ENCODE results near the gene MAD1L1.
A peak's percentile ranks its signal among the peaks of the same experiment; 100 is the strongest.
"Not testable (repeated sequence)": the region's sequence is repeated elsewhere in the genome, so short reads cannot be mapped to it uniquely, and the experiment has no call there.

MAD1L1 gene

GRCh38 chr7:1934017-1934416 lies 298.7 kb downstream of the MAD1L1 start:
- no peak for DNase-seq

GRCh38 chr7:1933066-1933750 lies 299.5 kb downstream of the MAD1L1 start:
- DNase-seq = no peak

- DNase-seq = no peak
These were observed 300.8 kb downstream of the MAD1L1 start for GRCh38 chr7:1931951-1932270.

GRCh38 chr7:1931256-1931950 lies 301.3 kb downstream of the MAD1L1 start:
- DNase-seq = no peak

GRCh38 chr7:1930381-1931065 lies 302.2 kb downstream of the MAD1L1 start:
- no peak for DNase-seq

- not testable (repeated sequence) for DNase-seq
These were observed 303.3 kb downstream of the MAD1L1 start for GRCh38 chr7:1929349-1929925.

GRCh38 chr7:1928645-1929348 lies 303.9 kb downstream of the MAD1L1 start:
- DNase-seq = no peak

- DNase-seq = no peak
These were observed 304.7 kb downstream of the MAD1L1 start for GRCh38 chr7:1927937-1928644.

- no peak for DNase-seq
These were observed 305.8 kb downstream of the MAD1L1 start for GRCh38 chr7:1926908-1927306.

- DNase-seq = peak in 1 of 2 experiments; percentile 41
These were observed 306.5 kb downstream of the MAD1L1 start for GRCh38 chr7:1925973-1926907.

GRCh38 chr7:1925349-1925748 lies 307.4 kb downstream of the MAD1L1 start:
- no peak for DNase-seq

GRCh38 chr7:1924258-1924817 lies 308.4 kb downstream of the MAD1L1 start:
- no peak for DNase-seq

GRCh38 chr7:1923409-1924257 lies 309.1 kb downstream of the MAD1L1 start:
- DNase-seq = no peak

GRCh38 chr7:1922870-1923236 lies 309.9 kb downstream of the MAD1L1 start:
- no peak for DNase-seq

- peak; percentile 53 to 62 for DNase-seq
These were observed 310.5 kb downstream of the MAD1L1 start for GRCh38 chr7:1922071-1922869.

GRCh38 chr7:1920881-1921280 lies 311.9 kb downstream of the MAD1L1 start:
- DNase-seq = no peak

- peak; percentile 30 to 33 for DNase-seq
These were observed 312.5 kb downstream of the MAD1L1 start for GRCh38 chr7:1920266-1920681.

GRCh38 chr7:1919539-1920265 lies 313.0 kb downstream of the MAD1L1 start:
- DNase-seq = no peak
